Glutamatergic neuron (in vitro differentiated cells): ENCODE data around the gene PGM2. TPM values are rescaled to one million over a fixed set of nuclear protein-coding genes. Genes with fewer than 3 reads are reported as not detected.

Experiments
- DNase-seq: peaks from one replicate; pipeline ENCODE4 v3.0.0; 2022
- H3K27ac Mint-ChIP-seq: one replicate; pipeline ENCODE4 v1.8.0; 2020; ENCODE audit warnings: mild to moderate bottlenecking, mixed read lengths, inconsistent platforms; ENCODE audit not compliant: unreplicated experiment
- H3K27me3 Mint-ChIP-seq: one replicate; pipeline ENCODE4 v1.8.0; 2020; ENCODE audit warnings: mild to moderate bottlenecking, moderate library complexity, mixed read lengths, inconsistent platforms; ENCODE audit not compliant: unreplicated experiment
- H3K36me3 Mint-ChIP-seq: one replicate; pipeline ENCODE4 v1.8.0; 2020; ENCODE audit warnings: mild to moderate bottlenecking, mixed read lengths, inconsistent platforms; ENCODE audit not compliant: unreplicated experiment
- H3K4me1 Mint-ChIP-seq: one replicate; pipeline ENCODE4 v1.8.0; 2020; ENCODE audit warnings: mild to moderate bottlenecking, low read depth, mixed read lengths, inconsistent platforms; ENCODE audit not compliant: unreplicated experiment
- H3K4me3 Mint-ChIP-seq: one replicate; pipeline ENCODE4 v1.8.0; 2020; ENCODE audit warnings: mild to moderate bottlenecking, mixed read lengths, inconsistent platforms; ENCODE audit not compliant: unreplicated experiment
- H3K9me3 Mint-ChIP-seq: one replicate; pipeline ENCODE4 v1.8.0; 2020; ENCODE audit warnings: mild to moderate bottlenecking, moderate library complexity, mixed read lengths, inconsistent platforms; ENCODE audit not compliant: unreplicated experiment
- total RNA-seq: library from RNA; stranded (reverse); fragmentation: NEBNext Ultra II Directional; extraction: Animal tissue kit (Norgen Biotek cat#: 25700); gene quantifications from one replicate; pipeline ENCODE4 v1.2.1, GENCODE V29; 2021; ENCODE audit not compliant: unreplicated experiment
- TF ChIP-seq, protein P1 (sequence below): fragments of 200-600 bp; sonication (generic); IDR thresholded peaks from one replicate; pipeline ENCODE4 v1.5.0; 2021; ENCODE audit not compliant: partially characterized antibody, unreplicated experiment

PGM2 gene
- total RNA-seq, 1 donor from 2014 or later: 8.8 TPM

DNA sequence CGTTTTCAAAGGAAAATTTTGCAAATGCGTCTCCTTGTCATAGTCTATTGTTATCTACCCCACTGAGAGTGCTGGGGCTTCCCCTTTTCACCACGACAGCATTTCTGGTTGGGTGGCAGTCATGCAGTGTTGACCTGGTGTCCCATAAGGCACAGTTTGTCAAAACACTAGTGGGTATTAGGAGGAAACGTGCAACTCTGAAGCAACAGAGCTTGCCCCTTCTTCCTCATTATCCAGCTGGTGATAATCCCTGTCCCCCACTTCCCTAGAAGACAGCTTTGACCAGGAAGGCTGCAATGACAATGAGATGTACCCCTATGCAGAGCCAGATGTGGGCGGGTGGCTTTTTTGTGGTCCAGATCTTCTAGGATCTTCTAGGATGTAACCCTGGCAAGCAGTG, 66.2 kb downstream of the PGM2 start:
- TF ChIP-seq, protein P1, sequence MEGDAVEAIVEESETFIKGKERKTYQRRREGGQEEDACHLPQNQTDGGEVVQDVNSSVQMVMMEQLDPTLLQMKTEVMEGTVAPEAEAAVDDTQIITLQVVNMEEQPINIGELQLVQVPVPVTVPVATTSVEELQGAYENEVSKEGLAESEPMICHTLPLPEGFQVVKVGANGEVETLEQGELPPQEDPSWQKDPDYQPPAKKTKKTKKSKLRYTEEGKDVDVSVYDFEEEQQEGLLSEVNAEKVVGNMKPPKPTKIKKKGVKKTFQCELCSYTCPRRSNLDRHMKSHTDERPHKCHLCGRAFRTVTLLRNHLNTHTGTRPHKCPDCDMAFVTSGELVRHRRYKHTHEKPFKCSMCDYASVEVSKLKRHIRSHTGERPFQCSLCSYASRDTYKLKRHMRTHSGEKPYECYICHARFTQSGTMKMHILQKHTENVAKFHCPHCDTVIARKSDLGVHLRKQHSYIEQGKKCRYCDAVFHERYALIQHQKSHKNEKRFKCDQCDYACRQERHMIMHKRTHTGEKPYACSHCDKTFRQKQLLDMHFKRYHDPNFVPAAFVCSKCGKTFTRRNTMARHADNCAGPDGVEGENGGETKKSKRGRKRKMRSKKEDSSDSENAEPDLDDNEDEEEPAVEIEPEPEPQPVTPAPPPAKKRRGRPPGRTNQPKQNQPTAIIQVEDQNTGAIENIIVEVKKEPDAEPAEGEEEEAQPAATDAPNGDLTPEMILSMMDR: no peak
- no peak overlapping the region for H3K4me3 Mint-ChIP-seq
- no peaks in the 10 kb centered on the region for H3K4me1 Mint-ChIP-seq
- peaks cover 20% of the 10 kb centered on the region for H3K27me3 Mint-ChIP-seq
- no peaks in the 10 kb centered on the region for H3K36me3 Mint-ChIP-seq
- DNase-seq: no peak
- no peak overlapping the region for H3K27ac Mint-ChIP-seq
- peaks cover 2% of the 10 kb centered on the region for H3K9me3 Mint-ChIP-seq

DNA sequence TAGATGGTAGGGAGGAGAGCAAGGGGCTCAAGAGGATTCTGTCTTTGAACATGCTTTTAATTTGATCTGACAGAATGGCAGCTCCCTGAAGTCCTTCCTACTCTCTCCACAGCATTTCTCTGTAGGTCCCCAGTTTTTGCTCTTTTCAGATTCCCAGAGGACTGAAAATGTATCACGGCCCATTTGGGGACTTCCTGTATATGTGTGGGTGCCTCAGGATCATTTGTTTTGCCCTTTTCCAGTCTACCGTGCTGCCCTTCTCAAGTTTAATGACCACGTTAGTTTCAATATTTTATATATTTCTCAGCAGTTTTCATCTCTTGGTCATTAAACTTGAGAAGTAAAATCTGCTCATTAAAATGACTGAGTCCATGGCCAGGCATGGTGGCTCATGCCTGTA, 66.7 kb downstream of the PGM2 start:
- Mint-ChIP-seq H3K27me3 (peaks cover 20% of the 10 kb centered on the region), H3K4me1 (no peaks in the 10 kb centered on the region), H3K4me3 (no peak overlapping the region), H3K9me3 (peaks cover 2% of the 10 kb centered on the region), H3K36me3 (no peaks in the 10 kb centered on the region), H3K27ac (no peak overlapping the region)
- TF ChIP-seq, protein P1: no peak
- DNase-seq: no peak

DNA sequence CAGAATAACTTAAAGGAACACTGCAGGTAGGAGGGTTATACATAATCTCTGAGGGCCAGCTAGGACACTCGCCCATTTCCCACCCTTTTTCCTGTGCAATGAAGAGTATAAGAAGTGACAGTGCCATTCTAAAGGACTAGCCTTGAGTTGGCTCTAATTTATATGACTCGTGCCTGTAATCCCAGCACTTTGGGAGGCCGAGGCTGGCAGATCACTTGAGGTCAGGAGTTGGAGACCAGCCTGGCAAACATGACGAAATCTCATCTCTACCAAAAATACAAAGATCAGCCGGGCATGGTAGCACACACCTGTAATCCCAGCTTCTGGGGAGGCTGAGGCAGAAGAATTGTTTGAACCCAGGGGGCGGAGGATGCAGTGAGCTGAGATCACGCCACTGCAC, 68.8 kb downstream of the PGM2 start:
- no peak for DNase-seq
- H3K9me3 Mint-ChIP-seq: peaks cover 2% of the 10 kb centered on the region
- no peaks in the 10 kb centered on the region for H3K4me1 Mint-ChIP-seq
- no peak overlapping the region for H3K27ac Mint-ChIP-seq
- H3K4me3 Mint-ChIP-seq: no peak overlapping the region
- peaks cover 9% of the 10 kb centered on the region for H3K27me3 Mint-ChIP-seq
- TF ChIP-seq, protein P1: no peak
- no peaks in the 10 kb centered on the region for H3K36me3 Mint-ChIP-seq

DNA sequence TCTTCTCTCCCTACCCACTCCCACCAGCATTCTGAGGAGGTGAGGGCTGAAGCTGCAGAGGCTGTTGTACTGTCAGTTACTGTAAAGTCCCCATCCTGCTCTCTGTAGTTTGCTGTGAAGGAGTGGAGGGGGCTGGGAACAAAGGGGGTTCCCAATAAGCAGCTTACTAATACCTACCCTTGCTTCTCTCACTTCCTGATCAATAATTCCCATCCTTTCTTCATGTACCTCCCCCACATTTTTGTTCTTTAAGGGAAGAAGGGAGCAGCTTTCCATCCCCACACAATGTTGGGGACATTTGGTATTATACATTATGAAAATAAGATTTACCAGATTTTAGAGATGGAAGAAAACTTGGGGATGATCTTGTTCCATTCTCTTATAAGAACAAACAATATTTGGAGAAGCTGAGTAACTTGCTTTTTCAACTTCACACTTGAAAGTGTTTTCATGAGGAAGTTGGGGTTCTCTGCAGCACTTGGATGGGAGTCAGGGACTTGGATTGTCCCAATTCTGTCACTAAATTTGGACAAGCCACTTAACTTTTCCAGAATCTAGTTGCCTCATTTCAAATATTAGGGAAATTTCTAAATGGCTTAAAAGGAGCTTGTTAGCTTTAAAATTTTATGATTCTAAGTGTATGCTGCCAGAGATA, 69.8 kb downstream of the PGM2 start:
- TF ChIP-seq, protein P1: no peak
- no peaks in the 10 kb centered on the region for H3K4me1 Mint-ChIP-seq
- no peak overlapping the region for H3K27ac Mint-ChIP-seq
- H3K27me3 Mint-ChIP-seq: peaks cover 9% of the 10 kb centered on the region
- no peaks in the 10 kb centered on the region for H3K36me3 Mint-ChIP-seq
- H3K9me3 Mint-ChIP-seq: peaks cover 2% of the 10 kb centered on the region
- no peak overlapping the region for H3K4me3 Mint-ChIP-seq
- no peak for DNase-seq

DNA sequence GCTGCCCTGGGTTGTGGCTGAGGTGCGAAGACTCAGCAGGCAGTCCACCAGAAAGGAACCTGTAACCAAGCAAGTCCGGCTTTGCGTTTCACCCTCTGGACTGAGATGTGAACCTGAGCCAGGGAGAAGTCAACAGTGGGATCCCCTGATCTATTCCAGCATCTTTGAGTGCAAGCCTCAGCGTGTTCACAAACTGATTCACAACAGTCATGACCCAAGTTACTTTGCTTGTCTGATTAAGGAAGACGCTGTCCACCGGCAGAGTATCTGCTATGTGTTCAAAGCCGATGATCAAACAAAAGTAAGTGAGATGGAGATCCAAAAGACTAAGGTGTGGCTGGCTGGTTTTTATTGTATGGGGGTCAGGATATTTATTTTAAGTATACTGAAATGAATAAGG, 75.7 kb downstream of the PGM2 start:
- H3K27me3 Mint-ChIP-seq: peaks cover 2% of the 10 kb centered on the region
- no peak overlapping the region for H3K4me3 Mint-ChIP-seq
- no peaks in the 10 kb centered on the region for H3K4me1 Mint-ChIP-seq
- TF ChIP-seq, protein P1: no peak
- no peak for DNase-seq
- H3K27ac Mint-ChIP-seq: no peak overlapping the region
- no peaks in the 10 kb centered on the region for H3K9me3 Mint-ChIP-seq
- no peaks in the 10 kb centered on the region for H3K36me3 Mint-ChIP-seq
